DOHH2 (cell line): ENCODE data around the gene RAD9A.

Experiments used
- H3F3A ChIP-seq: fragments of 200-600 bp; sonication (generic), shearing (Covaris generic); 2 replicates; pipeline ENCODE4 v1.6.0; 2016; ENCODE audit warnings: antibody characterized with exemption, mild to moderate bottlenecking; ENCODE audit not compliant: control insufficient read depth, insufficient read depth
- H3K27ac ChIP-seq: fragments of 200-600 bp; sonication (generic); 2 replicates; pipeline ENCODE4 v1.5.1; 2014; ENCODE audit warnings: low read depth, mild to moderate bottlenecking, low read length, moderate library complexity
- H3K27me3 ChIP-seq: fragments of 200-600 bp; sonication (generic); 2 replicates; pipeline ENCODE4 v1.6.1; 2014; ENCODE audit warnings: mild to moderate bottlenecking, low read length, mixed read lengths; ENCODE audit not compliant: control insufficient read depth
- H3K36me3 ChIP-seq: fragments of 200-600 bp; sonication (generic); 2 replicates; pipeline ENCODE4 v1.6.1; 2014; ENCODE audit warnings: mild to moderate bottlenecking, low read length, moderate library complexity, mixed read lengths; ENCODE audit not compliant: control insufficient read depth
- H3K4me1 ChIP-seq: fragments of 200-600 bp; sonication (generic); 2 replicates; pipeline ENCODE4 v1.6.1; 2014; ENCODE audit warnings: mild to moderate bottlenecking, low read length, mixed read lengths; ENCODE audit not compliant: control insufficient read depth
- H3K4me2 ChIP-seq: fragments of 200-600 bp; sonication (generic); 2 replicates; pipeline ENCODE4 v1.6.0; 2014; ENCODE audit warnings: mild to moderate bottlenecking, low read length, moderate library complexity
- H3K4me3 ChIP-seq: fragments of 200-600 bp; sonication (generic); 2 replicates; pipeline ENCODE4 v1.5.1; 2014; ENCODE audit warnings: mild to moderate bottlenecking, low read length, mixed read lengths
- H3K79me2 ChIP-seq: fragments of 200-600 bp; sonication (generic); 2 replicates; pipeline ENCODE4 v1.6.1; 2014; ENCODE audit warnings: mild to moderate bottlenecking, low read length, mixed read lengths; ENCODE audit not compliant: control insufficient read depth
- H3K9me2 ChIP-seq: fragments of 200-600 bp; sonication (generic); replicated peaks from 2 replicates; pipeline ENCODE4 v1.6.1; 2014; ENCODE audit warnings: mild to moderate bottlenecking, low read length, mixed read lengths; ENCODE audit not compliant: control insufficient read depth
- H3K9me3 ChIP-seq: fragments of 200-600 bp; sonication (generic); 2 replicates; pipeline ENCODE4 v1.6.1; 2014; ENCODE audit warnings: antibody characterized with exemption, low read length, mixed read lengths; ENCODE audit not compliant: control insufficient read depth, insufficient read depth
- H4K20me1 ChIP-seq: fragments of 200-600 bp; sonication (generic); 2 replicates; pipeline ENCODE4 v1.6.0; 2014; ENCODE audit warnings: low read depth, mild to moderate bottlenecking, antibody characterized with exemption, low read length, moderate library complexity; ENCODE audit not compliant: control insufficient read depth, insufficient read depth
- EZH2phosphoT487 ChIP-seq: fragments of 200-600 bp; sonication (generic); IDR thresholded peaks from 2 replicates; pipeline ENCODE4 v1.6.1; 2017; ENCODE audit warnings: borderline replicate concordance, mild to moderate bottlenecking, antibody characterized with exemption, low read length, moderate library complexity, mixed read lengths
- TF ChIP-seq, protein P1 (sequence below): fragments of 200-600 bp; sonication (generic); IDR thresholded peaks from one replicate; pipeline ENCODE4 v1.5.1; 2014; ENCODE audit warnings: antibody characterized with exemption, mild to moderate bottlenecking, low read depth, low read length; ENCODE audit not compliant: poor library complexity, severe bottlenecking

The RAD9A gene

DNA sequence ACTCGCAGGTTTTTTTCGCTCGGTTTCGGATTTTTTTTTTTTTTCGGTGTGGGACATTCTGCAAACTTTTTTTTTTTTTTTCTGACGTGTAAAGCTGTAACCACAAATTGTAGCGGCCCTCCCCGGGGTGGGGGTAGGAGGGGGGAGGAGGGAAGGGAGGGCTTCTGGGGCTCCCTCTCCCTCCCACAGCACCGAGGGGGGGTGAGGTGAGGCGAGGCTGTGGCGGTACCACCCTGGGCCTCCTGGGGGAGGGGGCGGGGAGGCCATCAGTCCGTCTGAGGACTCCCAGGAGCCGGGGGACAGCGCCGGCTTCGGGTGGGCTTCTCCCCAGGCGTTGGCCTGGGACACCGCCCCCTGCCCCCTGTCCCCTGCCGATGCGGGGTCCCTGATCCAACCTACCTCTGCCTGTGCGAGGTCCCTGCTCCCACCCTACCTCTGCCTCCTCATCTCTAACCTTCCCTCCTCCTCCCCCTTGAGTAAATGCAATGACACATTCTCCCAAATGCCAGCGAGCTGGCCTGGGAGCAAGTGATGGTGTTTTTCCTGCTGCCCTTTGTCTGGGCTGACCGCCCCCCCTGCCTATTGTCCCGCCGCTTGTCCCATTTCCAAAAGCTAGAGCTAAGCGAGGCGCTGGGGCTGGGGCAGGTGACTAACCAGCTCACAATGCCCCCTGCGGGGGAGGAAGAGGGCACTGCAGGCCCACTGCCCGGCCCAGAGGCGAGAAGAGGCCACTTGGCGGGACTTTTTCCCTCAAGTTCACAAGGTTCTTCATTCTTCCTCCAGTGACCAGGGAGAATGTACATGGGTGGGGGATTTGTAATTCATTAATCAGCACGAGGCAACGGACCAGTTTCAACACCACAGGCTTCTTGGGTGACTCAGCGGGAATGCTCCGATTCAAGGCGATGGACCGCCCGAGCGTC, 17.9 kb upstream of the RAD9A start:
- Histone ChIP-seq H3K4me2 (peak overlapping the region; percentile 99), H3K79me2 (peaks cover 53% of the 10 kb centered on the region), H3K36me3 (peaks cover 10% of the 10 kb centered on the region), H3F3A (peaks cover 5% of the 10 kb centered on the region; the same call in 1 of the 2 replicates), H3K9me3 (no peaks in the 10 kb centered on the region), H3K27ac (peak overlapping the region; percentile 86), H3K9me2 (no peaks in the 10 kb centered on the region), H4K20me1 (peaks cover 15% of the 10 kb centered on the region), H3K4me1 (peaks cover 79% of the 10 kb centered on the region), H3K4me3 (peak overlapping the region; percentile 96), H3K27me3 (no peaks in the 10 kb centered on the region)
- TF ChIP-seq, protein P1, sequence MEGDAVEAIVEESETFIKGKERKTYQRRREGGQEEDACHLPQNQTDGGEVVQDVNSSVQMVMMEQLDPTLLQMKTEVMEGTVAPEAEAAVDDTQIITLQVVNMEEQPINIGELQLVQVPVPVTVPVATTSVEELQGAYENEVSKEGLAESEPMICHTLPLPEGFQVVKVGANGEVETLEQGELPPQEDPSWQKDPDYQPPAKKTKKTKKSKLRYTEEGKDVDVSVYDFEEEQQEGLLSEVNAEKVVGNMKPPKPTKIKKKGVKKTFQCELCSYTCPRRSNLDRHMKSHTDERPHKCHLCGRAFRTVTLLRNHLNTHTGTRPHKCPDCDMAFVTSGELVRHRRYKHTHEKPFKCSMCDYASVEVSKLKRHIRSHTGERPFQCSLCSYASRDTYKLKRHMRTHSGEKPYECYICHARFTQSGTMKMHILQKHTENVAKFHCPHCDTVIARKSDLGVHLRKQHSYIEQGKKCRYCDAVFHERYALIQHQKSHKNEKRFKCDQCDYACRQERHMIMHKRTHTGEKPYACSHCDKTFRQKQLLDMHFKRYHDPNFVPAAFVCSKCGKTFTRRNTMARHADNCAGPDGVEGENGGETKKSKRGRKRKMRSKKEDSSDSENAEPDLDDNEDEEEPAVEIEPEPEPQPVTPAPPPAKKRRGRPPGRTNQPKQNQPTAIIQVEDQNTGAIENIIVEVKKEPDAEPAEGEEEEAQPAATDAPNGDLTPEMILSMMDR = peak; percentile 78
- no peak for TF ChIP-seq EZH2phosphoT487

DNA sequence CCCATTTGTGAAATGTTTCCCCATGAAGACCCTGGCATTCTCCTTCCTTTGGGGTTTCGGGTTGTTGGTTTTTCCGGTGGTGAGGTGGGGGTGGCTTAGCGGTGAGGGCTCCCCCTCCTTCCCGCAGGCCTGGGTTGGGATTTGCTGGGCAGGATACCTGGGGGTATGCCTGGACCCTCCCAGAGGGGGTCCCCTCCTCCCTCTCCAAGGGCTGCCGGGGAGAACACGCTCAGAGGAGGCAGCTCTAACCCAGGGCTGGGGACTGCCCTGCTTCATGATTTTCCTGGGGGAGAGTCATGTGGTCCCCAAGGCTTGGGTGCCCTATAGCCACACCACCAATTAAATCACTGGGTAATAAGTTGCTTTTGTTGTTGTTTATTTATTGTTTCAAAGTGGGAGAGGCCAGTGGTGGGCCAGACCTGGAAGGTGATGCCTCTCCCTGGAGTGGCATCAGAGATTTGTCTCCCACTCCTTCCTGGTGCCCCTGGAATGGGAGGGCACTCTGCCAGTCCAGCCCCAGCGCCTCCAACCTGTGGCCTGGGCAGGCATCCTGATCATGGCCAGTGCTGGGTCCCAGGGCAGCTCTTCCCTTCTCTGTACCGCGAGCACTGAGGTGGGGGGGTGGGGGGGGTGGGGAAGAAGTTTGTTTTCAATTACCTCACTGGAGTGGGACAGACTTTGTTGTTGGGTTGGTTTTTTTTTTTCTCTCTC, 17.1 kb upstream of the RAD9A start:
- peaks cover 45% of the 10 kb centered on the region for H3K79me2 ChIP-seq
- H4K20me1 ChIP-seq = peaks cover 11% of the 10 kb centered on the region
- TF ChIP-seq, protein P1 = no peak
- TF ChIP-seq EZH2phosphoT487 = no peak
- H3F3A ChIP-seq = peaks cover 5% of the 10 kb centered on the region; the same call in 1 of the 2 replicates
- H3K9me3 ChIP-seq = no peaks in the 10 kb centered on the region
- no peaks in the 10 kb centered on the region for H3K9me2 ChIP-seq
- peak overlapping the region; percentile 99 for H3K4me2 ChIP-seq
- no peaks in the 10 kb centered on the region for H3K27me3 ChIP-seq
- H3K4me3 ChIP-seq = peak overlapping the region; percentile 96
- peaks cover 79% of the 10 kb centered on the region for H3K4me1 ChIP-seq
- H3K27ac ChIP-seq = peak overlapping the region; percentile 86
- peaks cover 4% of the 10 kb centered on the region; the same call in 1 of the 2 replicates for H3K36me3 ChIP-seq

DNA sequence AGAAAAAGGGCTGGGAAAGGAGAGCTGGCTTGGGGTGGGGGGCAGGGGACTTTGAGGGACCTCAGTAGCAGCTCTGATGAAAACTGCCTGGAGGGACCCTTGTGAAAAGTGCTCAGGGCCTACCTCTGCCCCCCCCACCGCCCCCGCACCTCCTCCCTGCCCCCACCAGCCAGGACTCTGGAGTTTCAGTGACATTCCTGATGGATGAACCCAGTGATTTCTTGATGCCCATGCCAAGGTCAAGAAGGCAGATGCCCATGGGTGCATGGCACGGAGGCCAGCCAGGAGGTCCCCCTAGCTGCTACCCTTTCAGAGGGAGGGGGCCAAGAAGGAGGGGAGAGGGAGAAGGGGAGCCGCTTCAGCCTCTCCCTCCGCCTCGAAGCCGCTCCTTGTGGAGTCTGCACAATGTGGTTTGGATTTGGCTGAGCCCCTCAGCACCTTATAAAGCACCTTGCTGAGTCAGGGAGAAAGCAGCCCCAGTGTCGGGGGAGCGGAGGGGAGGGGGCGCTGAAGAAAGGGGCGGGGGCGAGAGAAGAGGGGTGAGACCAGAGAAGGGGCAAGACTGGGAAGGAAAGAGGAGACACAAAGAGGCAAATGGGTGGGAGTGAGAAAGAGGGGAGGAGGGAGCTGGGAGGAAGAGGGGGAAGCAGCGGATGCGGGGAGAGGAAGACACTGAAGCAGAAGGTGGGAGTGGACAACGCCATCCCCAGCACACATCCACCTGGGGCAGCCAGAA, 16.3 kb upstream of the RAD9A start:
- H3F3A ChIP-seq = peaks cover 5% of the 10 kb centered on the region; the same call in 1 of the 2 replicates
- H3K4me2 ChIP-seq = peak overlapping the region; percentile 99
- H3K4me3 ChIP-seq = peak overlapping the region; percentile 37

More for the DNA sequence above, 16.3 kb upstream of the RAD9A start:
- Histone ChIP-seq H3K9me2 (no peaks in the 10 kb centered on the region), H4K20me1 (peaks cover 9% of the 10 kb centered on the region), H3K4me1 (peaks cover 75% of the 10 kb centered on the region), H3K27ac (no peak overlapping the region), H3K79me2 (peaks cover 37% of the 10 kb centered on the region), H3K9me3 (no peaks in the 10 kb centered on the region), H3K36me3 (peaks cover 4% of the 10 kb centered on the region; the same call in 1 of the 2 replicates), H3K27me3 (no peaks in the 10 kb centered on the region)
- TF ChIP-seq, protein P1 = no peak
- no peak for TF ChIP-seq EZH2phosphoT487
